ENCODE results near the gene IFT81. TPM values are rescaled to one million over a fixed set of nuclear protein-coding genes. Genes with fewer than 3 reads are reported as not detected.

IFT81 gene
- polyA plus RNA-seq, 3 donors: 0.39 to 0.97 (median 0.47) TPM

- Mint-ChIP-seq H3K4me3 (no peak overlapping the region), H3K9me3 (peaks cover 0 to 5% (median 0%) of the 10 kb centered on the region in 7 donors), H3K27ac (peak overlapping the region in 1 of 7 donors; percentile 21), H3K27me3 (ENCODE audit: low read depth in 3 of 3) (peaks cover 0 to 3% (median 0%) of the 10 kb centered on the region in 3 donors), H3K36me3 (no peaks in the 10 kb centered on the region), H3K4me1 (peaks cover 37% of the 10 kb centered on the region)
- H3K27me3 ChIP-seq (ENCODE audit: control insufficient read depth in 2 of 2, insufficient read depth in 2 of 2, low read length in 2 of 2): no peaks in the 10 kb centered on the region
- no peaks in the 10 kb centered on the region for H3K9me3 ChIP-seq (replicated peaks in 1 of 2; ENCODE audit: control insufficient read depth in 1 of 2, insufficient read depth in 1 of 2, low read length in 2 of 2)
- no peaks in the 10 kb centered on the region for H3K36me3 ChIP-seq (replicated peaks in 1 of 2; ENCODE audit: control insufficient read depth in 1 of 2, insufficient read depth in 2 of 2, low read length in 2 of 2)
- TF ChIP-seq CTCF (IDR thresholded peaks at IDR 0.05): no peak
- no peak overlapping the region for H3K27ac ChIP-seq (ENCODE audit: low read depth in 1 of 2, low read length in 2 of 2)
- H3K79me2 ChIP-seq (ENCODE audit: insufficient read depth, low read length): no peaks in the 10 kb centered on the region
- H3K4me3 ChIP-seq (replicated peaks in 1 of 3; ENCODE audit: low read depth in 2 of 3, low read length in 3 of 3): no peak overlapping the region
- H3K9ac ChIP-seq (ENCODE audit: insufficient read depth, low read length, poor library complexity, severe bottlenecking): no peak overlapping the region
- H3K4me1 ChIP-seq (ENCODE audit: control insufficient read depth in 1 of 2, insufficient read depth in 2 of 2, low read length in 2 of 2): peaks cover 30 to 40% of the 10 kb centered on the region in 2 donors
- H3K4me2 ChIP-seq (replicated peaks; ENCODE audit: extremely low read depth, low read length, poor library complexity, severe bottlenecking): no peak overlapping the region
- 75% methylated on average over 2 of the region's 2 CpGs for WGBS (ENCODE audit: insufficient coverage)
- no peak overlapping the region for H2AFZ ChIP-seq (ENCODE audit: insufficient read depth, low read depth, low read length, poor library complexity, severe bottlenecking)
- H4K20me1 ChIP-seq (ENCODE audit: insufficient read depth, low read length): no peaks in the 10 kb centered on the region
- DNase-seq: no peak
- intact Hi-C loops (cut with micrococcal nuclease): loop anchor here (10.0 kb wide), 3 partner anchors 139 to 319 kb away; no protein-coding TSS in a partner anchor
Measured at GRCh38 chr12:110105986-110106385, 18.2 kb upstream of the IFT81 start.

- H3K27me3 Mint-ChIP-seq (ENCODE audit: low read depth in 3 of 3): peaks cover 0 to 4% (median 0%) of the 10 kb centered on the region in 3 donors
- no peak for DNase-seq
- H3K36me3 Mint-ChIP-seq: no peaks in the 10 kb centered on the region
- Histone ChIP-seq H3K27me3 (ENCODE audit: control insufficient read depth in 2 of 2, insufficient read depth in 2 of 2, low read length in 2 of 2) (no peaks in the 10 kb centered on the region), H3K36me3 (replicated peaks in 1 of 2; ENCODE audit: control insufficient read depth in 1 of 2, insufficient read depth in 2 of 2, low read length in 2 of 2) (no peaks in the 10 kb centered on the region), H3K9me3 (replicated peaks in 1 of 2; ENCODE audit: control insufficient read depth in 1 of 2, insufficient read depth in 1 of 2, low read length in 2 of 2) (no peaks in the 10 kb centered on the region), H3K4me2 (replicated peaks; ENCODE audit: extremely low read depth, low read length, poor library complexity, severe bottlenecking) (no peak overlapping the region), H3K9ac (ENCODE audit: insufficient read depth, low read length, poor library complexity, severe bottlenecking) (no peak overlapping the region), H3K4me3 (replicated peaks in 1 of 3; ENCODE audit: low read depth in 2 of 3, low read length in 3 of 3) (no peak overlapping the region), H3K4me1 (ENCODE audit: control insufficient read depth in 1 of 2, insufficient read depth in 2 of 2, low read length in 2 of 2) (peaks cover 30 to 46% of the 10 kb centered on the region in 2 donors), H2AFZ (ENCODE audit: insufficient read depth, low read depth, low read length, poor library complexity, severe bottlenecking) (no peak overlapping the region), H4K20me1 (ENCODE audit: insufficient read depth, low read length) (no peaks in the 10 kb centered on the region), H3K79me2 (ENCODE audit: insufficient read depth, low read length) (no peaks in the 10 kb centered on the region), H3K27ac (ENCODE audit: low read depth in 1 of 2, low read length in 2 of 2) (no peak overlapping the region)
- WGBS (ENCODE audit: insufficient coverage): 94% methylated on average over 13 of the region's 14 CpGs
- H3K4me1 Mint-ChIP-seq: peaks cover 41% of the 10 kb centered on the region
- no peak for TF ChIP-seq CTCF (IDR thresholded peaks at IDR 0.05)
- intact Hi-C loops (cut with micrococcal nuclease): loop anchor here (10.0 kb wide), 3 partner anchors 137 to 317 kb away; no protein-coding TSS in a partner anchor
- H3K9me3 Mint-ChIP-seq: peaks cover 0 to 6% (median 0%) of the 10 kb centered on the region in 7 donors
- no peak overlapping the region for H3K4me3 Mint-ChIP-seq
- no peak overlapping the region for H3K27ac Mint-ChIP-seq
Measured at GRCh38 chr12:110107369-110108281, 16.5 kb upstream of the IFT81 start.

Data from CD14-positive monocyte (primary cell).